Measurements from ENCODE around the gene EVA1C.
"Not testable (repeated sequence)": the region's sequence is repeated elsewhere in the genome, so short reads cannot be mapped to it uniquely, and the experiment has no call there.

Gene EVA1C

GRCh38 chr21:32560896-32561295 is 148.4 kb downstream of the EVA1C start:
- TF ChIP-seq, protein P1, sequence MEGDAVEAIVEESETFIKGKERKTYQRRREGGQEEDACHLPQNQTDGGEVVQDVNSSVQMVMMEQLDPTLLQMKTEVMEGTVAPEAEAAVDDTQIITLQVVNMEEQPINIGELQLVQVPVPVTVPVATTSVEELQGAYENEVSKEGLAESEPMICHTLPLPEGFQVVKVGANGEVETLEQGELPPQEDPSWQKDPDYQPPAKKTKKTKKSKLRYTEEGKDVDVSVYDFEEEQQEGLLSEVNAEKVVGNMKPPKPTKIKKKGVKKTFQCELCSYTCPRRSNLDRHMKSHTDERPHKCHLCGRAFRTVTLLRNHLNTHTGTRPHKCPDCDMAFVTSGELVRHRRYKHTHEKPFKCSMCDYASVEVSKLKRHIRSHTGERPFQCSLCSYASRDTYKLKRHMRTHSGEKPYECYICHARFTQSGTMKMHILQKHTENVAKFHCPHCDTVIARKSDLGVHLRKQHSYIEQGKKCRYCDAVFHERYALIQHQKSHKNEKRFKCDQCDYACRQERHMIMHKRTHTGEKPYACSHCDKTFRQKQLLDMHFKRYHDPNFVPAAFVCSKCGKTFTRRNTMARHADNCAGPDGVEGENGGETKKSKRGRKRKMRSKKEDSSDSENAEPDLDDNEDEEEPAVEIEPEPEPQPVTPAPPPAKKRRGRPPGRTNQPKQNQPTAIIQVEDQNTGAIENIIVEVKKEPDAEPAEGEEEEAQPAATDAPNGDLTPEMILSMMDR (conservative IDR thresholded peaks at IDR 0.05; ENCODE audit: low read depth, low read length) = no peak
- H3K4me3 ChIP-seq (ENCODE audit: low read length) = no peak overlapping the region
- no peak for DNase-seq (ENCODE audit: low read depth)

DNA sequence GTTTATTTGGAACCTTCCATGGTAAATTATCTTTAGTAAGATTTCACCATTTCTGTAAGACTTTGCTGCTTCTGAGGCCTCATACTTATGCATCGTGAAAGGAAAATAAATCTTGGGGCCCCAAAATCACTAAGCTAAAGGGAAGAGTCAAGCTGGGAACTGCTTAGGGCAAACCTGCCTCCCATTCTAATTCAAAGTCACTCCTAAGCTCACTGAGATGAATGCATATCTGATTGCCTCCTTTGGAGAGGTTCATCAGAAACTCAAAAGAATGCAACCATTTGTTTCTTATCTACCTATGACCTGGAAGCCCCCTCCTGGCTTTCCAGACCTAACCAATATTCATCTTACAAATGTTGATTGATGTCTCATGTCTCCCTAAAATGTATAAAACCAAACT is 149.0 kb downstream of the EVA1C start:
- not testable (repeated sequence) for DNase-seq (ENCODE audit: low read depth); H3K4me3 ChIP-seq (ENCODE audit: low read length)

GRCh38 chr21:32562426-32562825 is 149.9 kb downstream of the EVA1C start:
- H3K4me3 ChIP-seq (ENCODE audit: low read length) = no peak overlapping the region
- DNase-seq (ENCODE audit: low read depth) = peak; percentile 24
- TF ChIP-seq, protein P1 (conservative IDR thresholded peaks at IDR 0.05; ENCODE audit: low read depth, low read length) = peak; percentile 58

GRCh38 chr21:32562915-32563314 is 150.4 kb downstream of the EVA1C start:
- DNase-seq (ENCODE audit: low read depth) = no peak
- no peak overlapping the region for H3K4me3 ChIP-seq (ENCODE audit: low read length)
- TF ChIP-seq, protein P1 (conservative IDR thresholded peaks at IDR 0.05; ENCODE audit: low read depth, low read length) = no peak
